Lower lobe of right lung (tissue), 2 donors: Measurements from ENCODE around the gene MAD1L1. TPM values are rescaled to one million over a fixed set of nuclear protein-coding genes. Genes with fewer than 3 reads are reported as not detected.

Source experiments
- ATAC-seq, 2 donors: fragments of 200-7000 bp; cut with Tn5 transposase; one replicate each; pipeline ENCODE4 v1.9.1; 2020 to 2022; ENCODE audit warnings: mild to moderate bottlenecking in 2 of 2, moderate library complexity in 2 of 2
- DNase-seq: peaks from one replicate; pipeline ENCODE4 v3.0.0-alpha.2; 2020
- H3K27ac ChIP-seq: fragments of 200-600 bp; one replicate; pipeline ENCODE4 v1.8.0; 2022
- H3K27me3 ChIP-seq: fragments of 200-600 bp; one replicate; pipeline ENCODE4 v1.8.0; 2022; ENCODE audit warnings: low read depth
- H3K36me3 ChIP-seq: fragments of 200-600 bp; one replicate; pipeline ENCODE4 v1.8.0; 2022; ENCODE audit warnings: mild to moderate bottlenecking
- H3K4me1 ChIP-seq: fragments of 200-600 bp; one replicate; pipeline ENCODE4 v1.8.0; 2022
- H3K4me3 ChIP-seq: fragments of 200-600 bp; one replicate; pipeline ENCODE4 v1.8.0; 2022; ENCODE audit warnings: mild to moderate bottlenecking
- H3K9me3 ChIP-seq: fragments of 200-600 bp; one replicate; pipeline ENCODE4 v1.8.0; 2022
- intact Hi-C: fragments of 100-400 bp; cut with DNase I; formaldehyde crosslinking; loops from one replicate; pipeline ENCODE4 v1.11.0; 2022
- total RNA-seq: library from RNA; stranded (reverse); fragmentation: NEBNext Ultra II Directional; extraction: Animal tissue kit (Norgen Biotek cat#: 25700); gene quantifications from one replicate; pipeline ENCODE4 v1.2.1, GENCODE V29; 2021
- TF ChIP-seq, protein P1 (sequence below): fragments of 200-600 bp; IDR thresholded peaks from one replicate; pipeline ENCODE4 v1.8.0; 2022; ENCODE audit warnings: antibody characterized with exemption, mild to moderate bottlenecking
- donor health status: DM: no; HTN: yes; CAD: no; lungs with severe emphysema.

Gene MAD1L1
- total RNA-seq, 1 donor from 2014 or later = 44.5 TPM

DNA sequence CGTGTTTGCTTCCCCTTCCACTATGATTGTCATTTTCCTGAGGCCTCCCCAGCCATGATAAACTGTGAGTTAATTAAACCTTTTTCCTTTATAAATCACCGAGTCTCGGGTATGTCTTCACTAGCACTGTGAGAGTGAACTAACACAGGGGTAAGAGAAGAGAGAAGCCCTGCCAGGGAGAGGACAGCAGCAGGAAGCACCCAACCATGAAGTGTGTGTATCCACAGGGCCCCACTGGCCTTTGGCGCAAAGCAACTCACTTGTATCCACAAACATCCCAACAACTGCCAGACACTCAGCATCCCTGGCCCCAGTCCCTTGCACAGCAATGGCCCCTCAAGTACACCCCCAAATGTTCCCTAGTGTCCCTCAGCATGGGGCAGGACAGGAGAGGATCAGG, 115.1 kb downstream of the MAD1L1 start:
- no peak overlapping the region for H3K4me3 ChIP-seq
- TF ChIP-seq, protein P1, sequence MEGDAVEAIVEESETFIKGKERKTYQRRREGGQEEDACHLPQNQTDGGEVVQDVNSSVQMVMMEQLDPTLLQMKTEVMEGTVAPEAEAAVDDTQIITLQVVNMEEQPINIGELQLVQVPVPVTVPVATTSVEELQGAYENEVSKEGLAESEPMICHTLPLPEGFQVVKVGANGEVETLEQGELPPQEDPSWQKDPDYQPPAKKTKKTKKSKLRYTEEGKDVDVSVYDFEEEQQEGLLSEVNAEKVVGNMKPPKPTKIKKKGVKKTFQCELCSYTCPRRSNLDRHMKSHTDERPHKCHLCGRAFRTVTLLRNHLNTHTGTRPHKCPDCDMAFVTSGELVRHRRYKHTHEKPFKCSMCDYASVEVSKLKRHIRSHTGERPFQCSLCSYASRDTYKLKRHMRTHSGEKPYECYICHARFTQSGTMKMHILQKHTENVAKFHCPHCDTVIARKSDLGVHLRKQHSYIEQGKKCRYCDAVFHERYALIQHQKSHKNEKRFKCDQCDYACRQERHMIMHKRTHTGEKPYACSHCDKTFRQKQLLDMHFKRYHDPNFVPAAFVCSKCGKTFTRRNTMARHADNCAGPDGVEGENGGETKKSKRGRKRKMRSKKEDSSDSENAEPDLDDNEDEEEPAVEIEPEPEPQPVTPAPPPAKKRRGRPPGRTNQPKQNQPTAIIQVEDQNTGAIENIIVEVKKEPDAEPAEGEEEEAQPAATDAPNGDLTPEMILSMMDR = no peak
- DNase-seq (no peak), ATAC-seq (no peak)
- peaks cover 44% of the 10 kb centered on the region for H3K4me1 ChIP-seq
- no peak overlapping the region for H3K27ac ChIP-seq
- H3K27me3 ChIP-seq = no peaks in the 10 kb centered on the region
- H3K36me3 ChIP-seq = peaks cover 14% of the 10 kb centered on the region
- H3K9me3 ChIP-seq = no peaks in the 10 kb centered on the region
- intact Hi-C loops = no loop called here

DNA sequence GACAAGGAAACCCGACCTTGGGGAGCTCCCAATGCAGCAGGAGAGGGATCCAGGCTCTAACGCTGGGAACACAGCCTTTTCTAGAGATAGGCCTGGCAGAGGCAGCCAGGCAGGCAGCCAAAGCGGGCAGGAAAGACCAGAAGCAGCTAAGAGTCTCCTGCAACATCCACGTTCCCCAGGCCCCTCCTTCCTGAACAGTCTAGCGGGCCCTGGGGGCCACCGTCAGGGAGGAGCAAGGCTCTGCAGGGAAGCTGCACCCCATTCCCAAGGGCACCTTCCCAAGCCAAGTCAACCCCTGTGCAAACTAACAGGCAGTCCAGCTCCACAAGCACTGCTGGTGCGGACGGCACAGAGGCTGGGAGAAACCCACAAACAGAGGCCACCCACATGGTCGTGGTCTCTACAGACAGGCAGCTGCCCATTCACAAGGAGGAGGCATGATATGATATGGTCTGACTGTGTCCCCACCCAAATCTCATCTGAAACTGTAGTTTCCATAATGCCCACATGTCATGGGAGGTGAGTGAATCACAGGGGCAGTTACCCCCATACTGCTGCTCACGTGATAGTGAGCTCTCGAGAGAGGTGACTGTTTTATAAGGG, 115.7 kb downstream of the MAD1L1 start:
- intact Hi-C loops = no loop called here
- peak; percentile 2 to 11 for ATAC-seq
- Histone ChIP-seq H3K4me3 (no peak overlapping the region), H3K27ac (no peak overlapping the region), H3K27me3 (no peaks in the 10 kb centered on the region), H3K4me1 (peaks cover 50% of the 10 kb centered on the region), H3K36me3 (peaks cover 11% of the 10 kb centered on the region), H3K9me3 (no peaks in the 10 kb centered on the region)
- TF ChIP-seq, protein P1 = no peak
- DNase-seq = no peak

- Histone ChIP-seq H3K4me1 (peaks cover 57% of the 10 kb centered on the region), H3K36me3 (peaks cover 11% of the 10 kb centered on the region), H3K9me3 (no peaks in the 10 kb centered on the region), H3K4me3 (no peak overlapping the region), H3K27me3 (no peaks in the 10 kb centered on the region), H3K27ac (no peak overlapping the region)
- intact Hi-C loops = no loop called here
- ATAC-seq = no peak
- TF ChIP-seq, protein P1 = no peak
- no peak for DNase-seq
Measured at GRCh38 chr7:2116448-2116810, 116.3 kb downstream of the MAD1L1 start.

GRCh38 chr7:2115760-2116447, 116.8 kb downstream of the MAD1L1 start:
- Histone ChIP-seq H3K27me3 (no peaks in the 10 kb centered on the region), H3K27ac (no peak overlapping the region), H3K4me1 (peaks cover 58% of the 10 kb centered on the region), H3K4me3 (no peak overlapping the region), H3K36me3 (peaks cover 8% of the 10 kb centered on the region), H3K9me3 (no peaks in the 10 kb centered on the region)
- peak in 1 of 2 donors; percentile 19 for ATAC-seq
- DNase-seq = no peak
- TF ChIP-seq, protein P1 = no peak
- intact Hi-C loops = no loop called here

DNA sequence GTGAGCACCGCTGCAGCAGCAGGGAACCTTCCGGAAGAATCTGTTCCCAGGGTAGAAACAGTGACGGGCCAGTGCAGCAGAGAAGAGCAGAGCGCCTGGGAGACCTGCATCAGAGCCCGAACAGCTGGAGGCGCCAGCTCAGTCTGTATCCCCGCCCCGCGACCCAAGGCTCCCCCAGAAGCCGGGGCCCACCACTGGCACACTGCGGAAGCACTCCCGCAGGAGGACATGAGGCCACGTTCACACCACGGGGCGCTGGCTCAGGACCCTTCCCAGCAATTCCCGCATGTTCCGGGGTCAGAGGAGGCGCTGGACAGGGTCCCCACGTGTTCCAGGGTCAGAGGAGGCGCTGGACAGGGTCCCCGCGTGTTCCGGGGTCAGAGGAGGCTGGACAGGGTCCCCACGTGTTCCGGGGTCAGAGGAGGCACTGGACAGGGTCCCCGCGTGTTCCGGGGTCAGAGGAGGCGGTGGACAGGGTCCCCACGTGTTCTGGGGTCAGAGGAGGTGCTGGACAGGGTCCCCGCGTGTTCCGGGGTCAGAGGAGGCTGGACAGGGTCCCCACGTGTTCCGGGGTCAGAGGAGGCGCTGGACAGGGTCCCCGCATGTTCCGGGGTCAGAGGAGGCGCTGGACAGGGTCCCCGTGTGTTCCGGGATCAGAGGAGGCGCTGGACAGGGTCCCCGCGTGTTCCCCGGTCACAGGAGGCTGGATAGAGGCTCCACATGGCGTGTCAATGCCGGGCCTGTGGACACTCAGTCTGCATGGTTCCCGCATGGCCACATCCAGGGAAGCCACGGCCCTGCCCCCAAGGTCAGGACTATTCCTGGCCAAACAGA, 117.6 kb downstream of the MAD1L1 start:
- Histone ChIP-seq H3K9me3 (no peaks in the 10 kb centered on the region), H3K36me3 (peaks cover 5% of the 10 kb centered on the region), H3K4me1 (peaks cover 51% of the 10 kb centered on the region), H3K27me3 (no peaks in the 10 kb centered on the region), H3K4me3 (no peak overlapping the region), H3K27ac (no peak overlapping the region)
- intact Hi-C loops = no loop called here
- TF ChIP-seq, protein P1 = no peak
- ATAC-seq = no peak
- no peak for DNase-seq
